ENCODE results near the gene ACACB.
A peak's percentile ranks its signal among the peaks of the same experiment; 100 is the strongest.

ACACB gene

DNA sequence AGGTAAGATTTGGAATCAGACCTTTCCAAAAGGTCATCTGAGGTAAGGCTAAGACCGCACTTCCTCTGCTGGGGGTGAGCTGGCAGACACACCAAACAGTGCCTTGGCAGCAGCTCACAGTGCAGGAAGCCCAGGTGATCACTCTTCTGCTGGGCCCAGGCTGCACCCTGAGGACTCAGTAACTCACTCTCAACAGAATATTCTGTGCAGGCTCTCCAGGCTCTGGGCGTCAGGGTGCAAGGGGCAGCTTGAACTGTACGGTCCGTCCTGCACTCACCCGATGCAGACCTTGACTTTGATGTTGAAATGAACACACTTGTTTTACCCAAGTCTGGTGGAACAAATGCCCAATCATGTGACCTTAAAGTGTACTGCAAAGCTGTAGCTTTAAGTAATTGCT, 29.1 kb upstream of the ACACB start:
- no peak overlapping the region for H3K4me3 ChIP-seq (replicated peaks; ENCODE audit: low read depth, low read length)
- no peak for TF ChIP-seq CTCF (IDR thresholded peaks at IDR 0.05; ENCODE audit: low read length, missing control alignments)
- no peak for DNase-seq (ENCODE audit: low read depth)

GRCh38 chr12:109088818-109089217, 27.6 kb upstream of the ACACB start:
- TF ChIP-seq CTCF (IDR thresholded peaks at IDR 0.05; ENCODE audit: low read length, missing control alignments): no peak
- DNase-seq (ENCODE audit: low read depth): peak; percentile 41
- no peak overlapping the region for H3K4me3 ChIP-seq (replicated peaks; ENCODE audit: low read depth, low read length)

DNA sequence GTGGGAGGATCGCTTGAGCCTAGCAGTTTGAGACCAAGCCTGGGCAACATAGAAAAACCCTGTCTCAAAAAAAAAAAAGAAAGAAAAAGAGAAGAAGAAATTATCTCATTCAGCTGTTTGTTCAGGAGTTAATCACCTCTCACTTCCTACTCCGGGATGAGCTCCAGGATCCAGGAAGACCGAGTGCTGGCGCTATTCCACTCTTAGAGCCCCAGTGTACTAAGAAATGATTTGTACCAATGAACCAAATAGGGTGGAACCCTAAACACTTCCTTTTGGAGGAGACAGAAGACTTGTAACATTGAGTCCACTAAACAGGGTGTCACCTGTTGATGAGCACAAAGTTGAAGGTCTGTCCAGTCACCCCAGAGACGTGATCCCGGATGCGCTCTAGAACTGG, 26.7 kb upstream of the ACACB start:
- DNase-seq (ENCODE audit: low read depth): no peak
- no peak overlapping the region for H3K4me3 ChIP-seq (replicated peaks; ENCODE audit: low read depth, low read length)

GRCh38 chr12:109092497-109093021, 23.8 kb upstream of the ACACB start:
- peak overlapping the region; percentile 66 for H3K4me3 ChIP-seq (replicated peaks; ENCODE audit: low read depth, low read length)
- no peak for TF ChIP-seq CTCF (IDR thresholded peaks at IDR 0.05; ENCODE audit: low read length, missing control alignments)
- no peak for DNase-seq (ENCODE audit: low read depth)

More for the DNA sequence above, 26.7 kb upstream of the ACACB start:
- TF ChIP-seq CTCF (IDR thresholded peaks at IDR 0.05; ENCODE audit: low read length, missing control alignments): no peak

- peak; percentile 93 for DNase-seq (ENCODE audit: low read depth)
- peak; percentile 94 for TF ChIP-seq CTCF (IDR thresholded peaks at IDR 0.05; ENCODE audit: low read length, missing control alignments)
- H3K4me3 ChIP-seq (replicated peaks; ENCODE audit: low read depth, low read length): peak within 1 kb of the TSS; percentile 66
These were observed 23.1 kb upstream of the ACACB start, which contains the start of gene ALKBH2 for GRCh38 chr12:109093022-109093918. Gene ALKBH2 (minus strand): TSS chr12:109093472. CDS start chr12:109092786, 686 bp downstream.

GRCh38 chr12:109097140-109097434, 19.3 kb upstream of the ACACB start:
- no peak for DNase-seq (ENCODE audit: low read depth)
- no peak for TF ChIP-seq CTCF (IDR thresholded peaks at IDR 0.05; ENCODE audit: low read length, missing control alignments)
- H3K4me3 ChIP-seq (replicated peaks; ENCODE audit: low read depth, low read length): peak overlapping the region; percentile 80

Measured in fibroblast of pulmonary artery (primary cell).